Keratinocyte (primary cell): ENCODE results near the gene IGFLR1. TPM values are rescaled to one million over a fixed set of nuclear protein-coding genes. Genes with fewer than 3 reads are reported as not detected.

Experiments used
- DNase-seq: peaks from one replicate; pipeline ENCODE4 v3.0.0-alpha.2; 2011; ENCODE audit warnings: low read depth, missing footprints, low spot score
- FAIRE-seq: peaks from 2 replicates; lab custom pipeline; 2011; peaks lifted over from hg19 to GRCh38; lab: Jason Lieb, UNC
- H2AFZ ChIP-seq: 2 replicates; pipeline ENCODE4 v1.6.0; 2012; ENCODE audit warnings: low read length, control low read depth, inconsistent platforms; ENCODE audit not compliant: control insufficient read depth
- H3K27ac ChIP-seq: 2 replicates; pipeline ENCODE4 v1.5.1; 2011; ENCODE audit warnings: low read length; ENCODE audit not compliant: control insufficient read depth, insufficient read depth
- H3K27me3 ChIP-seq: 3 replicates; pipeline ENCODE4 v1.6.0; 2011; ENCODE audit warnings: low read length; ENCODE audit not compliant: control insufficient read depth, insufficient read depth; ENCODE audit errors: extremely low read depth
- H3K36me3 ChIP-seq, 2 experiments: 2 replicates in 1 of 2; 3 replicates in 1 of 2; pipeline ENCODE4 v1.5.1; 2011; ENCODE audit warnings: low read length in 2 of 2, mild to moderate bottlenecking in 1 of 2; ENCODE audit not compliant: control insufficient read depth in 2 of 2, insufficient read depth in 2 of 2; ENCODE audit errors: extremely low read depth in 1 of 2
- H3K4me1 ChIP-seq: 3 replicates; pipeline ENCODE4 v1.5.1; 2011; ENCODE audit warnings: low read length; ENCODE audit not compliant: control insufficient read depth, insufficient read depth; ENCODE audit errors: extremely low read depth
- H3K4me2 ChIP-seq: 3 replicates; pipeline ENCODE4 v1.6.0; 2011; ENCODE audit warnings: low read depth, low read length; ENCODE audit not compliant: control insufficient read depth, insufficient read depth; ENCODE audit errors: extremely low read depth
- H3K4me3 ChIP-seq, 3 experiments: fragments of 200-600 bp in 1 of 3; sonication (generic) in 1 of 3; 2 replicates in 2 of 3; 3 replicates in 1 of 3; pipeline ENCODE4 v1.5.1; 2011 to 2016; ENCODE audit warnings: low read length in 3 of 3, mild to moderate bottlenecking in 3 of 3, control low read depth in 2 of 3, inconsistent platforms in 1 of 3, low read depth in 1 of 3, mixed read lengths in 1 of 3, mixed run types in 1 of 3, moderate library complexity in 1 of 3; ENCODE audit not compliant: control insufficient read depth in 2 of 3, insufficient read depth in 2 of 3; ENCODE audit errors: extremely low read depth in 1 of 3
- H3K79me2 ChIP-seq: 2 replicates; pipeline ENCODE4 v1.6.0; 2012; ENCODE audit warnings: low read length; ENCODE audit not compliant: control insufficient read depth, insufficient read depth
- H3K9ac ChIP-seq: 3 replicates; pipeline ENCODE4 v1.6.0; 2011; ENCODE audit warnings: low read length; ENCODE audit not compliant: control insufficient read depth, insufficient read depth; ENCODE audit errors: extremely low read depth
- H3K9me1 ChIP-seq: 3 replicates; pipeline ENCODE4 v1.6.0; 2011; ENCODE audit warnings: low read length; ENCODE audit not compliant: control insufficient read depth, insufficient read depth; ENCODE audit errors: extremely low read depth
- H3K9me3 ChIP-seq: 2 replicates; pipeline ENCODE4 v1.5.1; 2012; ENCODE audit warnings: low read depth, low read length; ENCODE audit not compliant: control insufficient read depth
- H4K20me1 ChIP-seq: 3 replicates; pipeline ENCODE4 v1.6.0; 2011; ENCODE audit warnings: low read length; ENCODE audit not compliant: control insufficient read depth, insufficient read depth; ENCODE audit errors: extremely low read depth
- CTCF ChIP-seq, 3 experiments: IDR thresholded peaks in 1 of 3; conservative IDR thresholded peaks in 1 of 3; optimal IDR thresholded peaks in 1 of 3; 2 replicates in 2 of 3; 3 replicates in 1 of 3; pipeline versions ENCODE3 to v1.5.1; 2011; ENCODE audit warnings: low read length in 3 of 3, mild to moderate bottlenecking in 3 of 3, moderate library complexity in 2 of 3, control low read depth in 1 of 3, inconsistent platforms in 1 of 3; ENCODE audit not compliant: insufficient read depth in 2 of 3; ENCODE audit errors: extremely low read depth in 1 of 3
- EZH2 ChIP-seq: IDR thresholded peaks from one replicate; pipeline ENCODE4 v1.6.1; 2012; ENCODE audit warnings: inconsistent platforms, mild to moderate bottlenecking, low read length, moderate library complexity
- dilution Hi-C: fragments of 300-500 bp; cut with MboI; formaldehyde crosslinking; loops from one replicate; pipeline ENCODE4 v1.7.0; 2020; ENCODE audit warnings: low sequenced_read_pairs; ENCODE audit not compliant: extremely low pct_ligation_motif_present
- polyA plus RNA-seq, 5 experiments: library from polyadenylated mRNA; depleted of rRNA in 3 of 5; stranded (reverse) in 3 of 5; stranded (forward) in 1 of 5; unstranded in 1 of 5; fragments of >200 nt; gene quantifications; 1 replicate in 1 of 5; 2 replicates in 3 of 5; 3 replicates in 1 of 5; pipeline versions ENCODE4 v1.2.1 to v1.2.3, GENCODE V29; 2011 to 2012; ENCODE audit warnings: missing spikeins in 2 of 5, low read depth in 1 of 5, low replicate concordance in 1 of 5

IGFLR1 gene
- polyA plus RNA-seq, 1 donor (not counting 4 experiments of a cell fraction or from before 2014, with no cell fraction given) = 0.34 TPM

GRCh38 chr19:35775046-35775297 lies 32.7 kb upstream of the IGFLR1 start:
- H3K9me3 ChIP-seq = no peaks in the 10 kb centered on the region
- no peaks in the 10 kb centered on the region for H3K36me3 ChIP-seq
- peak overlapping the region in 2 of 3 experiments; percentile 58 to 60 for H3K4me3 ChIP-seq
- TF ChIP-seq CTCF (optimal IDR thresholded peaks at IDR 0.05 in 1 of 3, IDR thresholded peaks at IDR 0.05 in 1 of 3, conservative IDR thresholded peaks at IDR 0.05 in 1 of 3; ENCODE audit: extremely low read depth in 1 of 3, insufficient read depth in 2 of 3, low read length in 3 of 3) (no peak), EZH2 (no peak)
- DNase-seq (no peak), FAIRE-seq (no peak)
- no peaks in the 10 kb centered on the region for H3K9me1 ChIP-seq
- H3K27me3 ChIP-seq = no peaks in the 10 kb centered on the region
- H3K27ac ChIP-seq = no peak overlapping the region
- peak overlapping the region; percentile 35 for H2AFZ ChIP-seq
- no peak overlapping the region for H3K9ac ChIP-seq
- dilution Hi-C loops = no loop called here
- H3K79me2 ChIP-seq = no peaks in the 10 kb centered on the region
- no peaks in the 10 kb centered on the region for H4K20me1 ChIP-seq
- H3K4me1 ChIP-seq = peaks cover 4% of the 10 kb centered on the region
- peak overlapping the region; percentile 80 for H3K4me2 ChIP-seq

- no peaks in the 10 kb centered on the region for H3K9me3 ChIP-seq
- no peak overlapping the region for H3K9ac ChIP-seq
- H3K9me1 ChIP-seq = no peaks in the 10 kb centered on the region
- no peaks in the 10 kb centered on the region for H3K79me2 ChIP-seq
- no peaks in the 10 kb centered on the region for H3K36me3 ChIP-seq
- H3K27me3 ChIP-seq = no peaks in the 10 kb centered on the region
- no peak overlapping the region for H3K27ac ChIP-seq
- H2AFZ ChIP-seq = no peak overlapping the region
- FAIRE-seq = no peak
- TF ChIP-seq EZH2 = no peak
- H3K4me2 ChIP-seq = peak overlapping the region; percentile 80
- no peak for DNase-seq
- H3K4me3 ChIP-seq = peak overlapping the region in 2 of 3 experiments; percentile 58 to 60
- peaks cover 4% of the 10 kb centered on the region for H3K4me1 ChIP-seq
- no peaks in the 10 kb centered on the region for H4K20me1 ChIP-seq
- dilution Hi-C loops = no loop called here
Measured at GRCh38 chr19:35774274-35775045, 32.2 kb upstream of the IGFLR1 start.
